IMR-90 (cell line): ENCODE results near the gene KRT36. TPM values are rescaled to one million over a fixed set of nuclear protein-coding genes. Genes with fewer than 3 reads are reported as not detected.

ENCODE experiments used
- ATAC-seq: fragments of 200-7000 bp; cut with Tn5 transposase; 2 replicates; pipeline ENCODE4 v1.9.1; 2020; ENCODE audit warnings: low read depth, mild to moderate bottlenecking, moderate library complexity
- BruUV-seq: library from RNA; stranded (reverse); fragments of 400-500 nt; replicated peaks from 2 replicates; lab custom pipeline; 2021; lab: Mats Ljungman, UMichigan
- CTCF ChIA-PET: fragments of 300-600 bp; formaldehyde crosslinking; extraction: SDS; loops from one replicate; lab custom pipeline; 2021; ENCODE audit warnings: antibody characterized with exemption; lab: Yijun Ruan, JAX
- POLR2A ChIA-PET: fragments of 300-600 bp; sonication (Branson Sonifier 250); formaldehyde crosslinking; loops from one replicate; lab custom pipeline; 2022; ENCODE audit warnings: antibody characterized with exemption; ENCODE audit not compliant: unreplicated experiment; lab: Charles Lee
- DNase-seq: peaks from one replicate; pipeline ENCODE4 v3.0.0; 2013
- H2AFZ ChIP-seq: replicated peaks from 2 replicates; pipeline ENCODE3; 2013; ENCODE audit warnings: low read length, mild to moderate bottlenecking; ENCODE audit not compliant: poor library complexity
- H2AK5ac ChIP-seq: 2 replicates; pipeline ENCODE4 v1.6.1; 2013; ENCODE audit warnings: low read depth, low read length, inconsistent platforms
- H2AK9ac ChIP-seq: replicated peaks from 2 replicates; pipeline ENCODE3; 2013; ENCODE audit warnings: mild to moderate bottlenecking, low read depth, low read length, moderate library complexity; ENCODE audit not compliant: poor library complexity
- H2BK120ac ChIP-seq: 2 replicates; pipeline ENCODE4 v1.6.1; 2013; ENCODE audit warnings: low read depth, low read length, inconsistent platforms
- H2BK15ac ChIP-seq: 3 replicates; pipeline ENCODE4 v1.6.1; 2013; ENCODE audit warnings: low read depth, low read length, inconsistent platforms
- H2BK20ac ChIP-seq: 2 replicates; pipeline ENCODE4 v1.6.1; 2013; ENCODE audit warnings: low read depth, mild to moderate bottlenecking, inconsistent platforms, low read length, moderate library complexity
- H2BK5ac ChIP-seq: 2 replicates; pipeline ENCODE4 v1.6.1; 2013; ENCODE audit warnings: mild to moderate bottlenecking, low read depth, low read length, inconsistent platforms; ENCODE audit not compliant: poor library complexity, severe bottlenecking
- H3K14ac ChIP-seq: replicated peaks from 2 replicates; pipeline ENCODE4 v1.6.1; 2013; ENCODE audit warnings: low read depth, low read length, inconsistent platforms
- H3K18ac ChIP-seq: 2 replicates; pipeline ENCODE4 v1.6.1; 2013; ENCODE audit warnings: low read depth, low read length, control low read depth
- H3K23ac ChIP-seq: 2 replicates; pipeline ENCODE4 v1.6.1; 2013; ENCODE audit warnings: low read depth, low read length, inconsistent platforms
- H3K27ac ChIP-seq: 2 replicates; pipeline ENCODE4 v1.5.1; 2013; ENCODE audit warnings: mild to moderate bottlenecking, control low read depth, low read length; ENCODE audit not compliant: insufficient read depth
- H3K27me3 ChIP-seq: 2 replicates; pipeline ENCODE4 v1.6.1; 2013; ENCODE audit warnings: low read length; ENCODE audit not compliant: control insufficient read depth, insufficient read depth
- H3K36me3 ChIP-seq: 2 replicates; pipeline ENCODE4 v1.6.1; 2013; ENCODE audit warnings: low read length, mixed read lengths; ENCODE audit not compliant: control insufficient read depth, insufficient read depth
- H3K4ac ChIP-seq: 2 replicates; pipeline ENCODE4 v1.6.1; 2013; ENCODE audit warnings: low read depth, low read length, inconsistent platforms
- H3K4me1 ChIP-seq: 2 replicates; pipeline ENCODE4 v1.6.1; 2013; ENCODE audit warnings: low read length, mixed read lengths; ENCODE audit not compliant: control insufficient read depth, insufficient read depth
- H3K4me2 ChIP-seq: 2 replicates; pipeline ENCODE4 v1.6.1; 2013; ENCODE audit warnings: low read depth, mild to moderate bottlenecking, control low read depth, low read length, moderate library complexity
- H3K4me3 ChIP-seq: 2 replicates; pipeline ENCODE4 v1.5.1; 2013; ENCODE audit warnings: low read depth, mild to moderate bottlenecking, control low read depth, low read length, moderate library complexity; ENCODE audit not compliant: insufficient read depth
- H3K56ac ChIP-seq: 2 replicates; pipeline ENCODE4 v1.6.1; 2013; ENCODE audit warnings: low read length, inconsistent platforms; ENCODE audit not compliant: insufficient read depth; ENCODE audit errors: extremely low read depth
- H3K79me1 ChIP-seq, 2 experiments: 2 replicates each; pipeline ENCODE4 v1.6.1; 2013; ENCODE audit warnings: low read length in 2 of 2, inconsistent platforms in 1 of 2, low read depth in 1 of 2
- H3K9ac ChIP-seq: 2 replicates; pipeline ENCODE4 v1.6.1; 2013; ENCODE audit warnings: low read depth, low read length, control low read depth
- H3K9me1 ChIP-seq: 2 replicates; pipeline ENCODE4 v1.6.1; 2013; ENCODE audit warnings: low read length, inconsistent platforms; ENCODE audit not compliant: insufficient read depth
- H3K9me3 ChIP-seq: 2 replicates; pipeline ENCODE4 v1.6.1; 2013; ENCODE audit warnings: low read length; ENCODE audit not compliant: control insufficient read depth, insufficient read depth
- H4K20me1 ChIP-seq: 2 replicates; pipeline ENCODE4 v1.6.1; 2013; ENCODE audit warnings: low read length, inconsistent platforms; ENCODE audit not compliant: insufficient read depth
- H4K5ac ChIP-seq: 2 replicates; pipeline ENCODE4 v1.6.1; 2013; ENCODE audit warnings: mild to moderate bottlenecking, low read depth, low read length, control low read depth
- H4K8ac ChIP-seq, 2 experiments: 2 replicates each; pipeline ENCODE4 v1.6.1; 2013; ENCODE audit warnings: low read depth in 2 of 2, low read length in 2 of 2, control low read depth in 1 of 2, inconsistent platforms in 1 of 2
- H4K91ac ChIP-seq: 2 replicates; pipeline ENCODE4 v1.6.1; 2013; ENCODE audit warnings: low read depth, low read length, inconsistent platforms; ENCODE audit not compliant: insufficient read depth
- CEBPB ChIP-seq: IDR thresholded peaks from 2 replicates; pipeline ENCODE4 v1.6.1; 2012; ENCODE audit warnings: low read depth, low read length, improper control_type of control experiment
- MAFK ChIP-seq: IDR thresholded peaks from 2 replicates; pipeline ENCODE4 v1.6.1; 2012; ENCODE audit warnings: low read depth, low read length, improper control_type of control experiment
- MAZ ChIP-seq: IDR thresholded peaks from 2 replicates; pipeline ENCODE4 v1.6.1; 2012; ENCODE audit warnings: low read depth, mild to moderate bottlenecking, low read length, improper control_type of control experiment, moderate library complexity, borderline replicate concordance
- MXI1 ChIP-seq: IDR thresholded peaks from 2 replicates; pipeline ENCODE4 v1.6.1; 2012; ENCODE audit warnings: low read depth, mild to moderate bottlenecking, low read length, moderate library complexity, borderline replicate concordance
- NFE2L2 ChIP-seq: fragments of 150-350 bp; IDR thresholded peaks from 2 replicates; pipeline ENCODE4 v1.6.1; 2016; ENCODE audit warnings: low read depth, mild to moderate bottlenecking, low read length
- RAD21 ChIP-seq: IDR thresholded peaks from 2 replicates; pipeline ENCODE4 v1.6.1; 2012; ENCODE audit warnings: low read length, improper control_type of control experiment
- RFX5 ChIP-seq: IDR thresholded peaks from 2 replicates; pipeline ENCODE4 v1.8.0; 2012; ENCODE audit warnings: low read depth, mild to moderate bottlenecking, low read length, moderate library complexity
- SMC3 ChIP-seq: fragments of 150-350 bp; IDR thresholded peaks from 2 replicates; pipeline ENCODE4 v1.6.1; 2016; ENCODE audit warnings: low read depth, mild to moderate bottlenecking, antibody characterized with exemption, low read length, moderate library complexity
- WGBS, 2 experiments: methylation state at CpG; one replicate each; pipeline versions ENCODE4 v1.1.5 to v1.1.7; 2013; ENCODE audit warnings: missing lambda C conversion rate in 2 of 2; ENCODE audit not compliant: insufficient read length in 1 of 2; ENCODE audit errors: extremely low coverage in 2 of 2; 5-methylcytosine and 5-hydroxymethylcytosine counted together
- dilution Hi-C: fragments of 300-500 bp; cut with HindIII; formaldehyde crosslinking; loops from one replicate; pipeline ENCODE4 v1.14.3; 2018; ENCODE audit warnings: low sequenced_read_pairs; ENCODE audit not compliant: unreplicated experiment
- in situ Hi-C: fragments of 300-500 bp; cut with MboI; formaldehyde crosslinking; loops from 3 replicates; pipeline ENCODE4 v1.14.3; 2019; ENCODE audit warnings: low sequenced_read_pairs, inconsistent platforms, mixed read lengths
- intact Hi-C: fragments of 100-400 bp; cut with micrococcal nuclease; formaldehyde crosslinking; loops from 2 replicates; pipeline ENCODE4 v1.10.0; 2022
- polyA plus RNA-seq, 3 experiments: library from polyadenylated mRNA; depleted of rRNA; stranded (reverse); fragments of >200 nt; gene quantifications; 2 replicates each; pipeline ENCODE4 v1.2.3, GENCODE V29; 2012; ENCODE audit warnings: low replicate concordance in 1 of 3
- total RNA-seq: library from RNA; depleted of rRNA; stranded (reverse); fragments of >200 nt; gene quantifications from 2 replicates; pipeline ENCODE4 v1.2.3, GENCODE V29; 2012
- TF ChIP-seq, protein P1 (sequence below): fragments of 150-350 bp; IDR thresholded peaks from 2 replicates; pipeline ENCODE4 v1.6.1; 2017; ENCODE audit warnings: mild to moderate bottlenecking, antibody characterized with exemption, low read length, low read depth

KRT36 gene
- total and polyA plus RNA-seq, 2 of the 4 experiments (the other 2 are of a cell fraction): not detected

DNA sequence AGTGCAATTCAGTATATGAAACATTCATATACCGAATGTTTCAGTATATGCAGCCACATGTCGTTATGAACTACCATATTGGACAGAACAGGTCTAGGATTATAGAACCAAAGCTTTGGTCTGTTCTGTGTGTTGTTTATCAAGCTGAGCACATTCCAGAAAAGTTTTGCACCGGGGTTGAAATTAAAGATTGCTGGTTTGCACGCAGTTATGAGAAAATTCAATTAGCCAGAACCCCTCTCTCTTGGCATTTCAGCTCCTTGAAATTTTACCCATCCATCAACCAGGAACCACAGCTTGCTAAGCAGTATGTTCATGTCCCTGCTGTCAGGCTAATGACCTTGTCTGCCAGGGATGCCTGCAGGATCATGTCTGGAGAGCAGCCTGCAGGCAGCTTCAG is 32.0 kb downstream of the KRT36 start:
- Histone ChIP-seq H3K23ac (no peak overlapping the region), H4K91ac (no peak overlapping the region), H3K18ac (no peak overlapping the region), H3K4ac (no peak overlapping the region), H3K14ac (no peak overlapping the region), H2AK5ac (no peak overlapping the region), H3K79me1 (no peaks in the 10 kb centered on the region), H4K20me1 (no peaks in the 10 kb centered on the region), H3K9me1 (no peaks in the 10 kb centered on the region), H3K4me3 (no peak overlapping the region), H3K27me3 (peaks cover 14% of the 10 kb centered on the region), H4K5ac (no peak overlapping the region), H2BK20ac (no peak overlapping the region), H3K27ac (no peak overlapping the region), H3K9ac (no peak overlapping the region), H4K8ac (no peak overlapping the region), H3K9me3 (peaks cover 3% of the 10 kb centered on the region; the same call in 1 of the 2 replicates), H3K36me3 (no peaks in the 10 kb centered on the region), H3K56ac (no peak overlapping the region), H3K4me2 (no peak overlapping the region), H3K4me1 (peaks cover 2% of the 10 kb centered on the region; the same call in 1 of the 2 replicates), H2BK5ac (no peak overlapping the region), H2AK9ac (no peak overlapping the region), H2AFZ (no peak overlapping the region), H2BK120ac (no peak overlapping the region), H2BK15ac (no peak overlapping the region)
- ATAC-seq: no peak
- WGBS, 2 experiments: no CpG with 5 or more reads among the region's 4 CpGs
- ChIA-PET POLR2A (no interaction called here), CTCF (no interaction called here)
- no peak for DNase-seq
- BruUV-seq: no TSS peak
- TF ChIP-seq NFE2L2 (no peak), MAZ (no peak), MXI1 (no peak), SMC3 (no peak), CEBPB (no peak), RFX5 (no peak), MAFK (no peak), RAD21 (no peak)
- TF ChIP-seq, protein P1, sequence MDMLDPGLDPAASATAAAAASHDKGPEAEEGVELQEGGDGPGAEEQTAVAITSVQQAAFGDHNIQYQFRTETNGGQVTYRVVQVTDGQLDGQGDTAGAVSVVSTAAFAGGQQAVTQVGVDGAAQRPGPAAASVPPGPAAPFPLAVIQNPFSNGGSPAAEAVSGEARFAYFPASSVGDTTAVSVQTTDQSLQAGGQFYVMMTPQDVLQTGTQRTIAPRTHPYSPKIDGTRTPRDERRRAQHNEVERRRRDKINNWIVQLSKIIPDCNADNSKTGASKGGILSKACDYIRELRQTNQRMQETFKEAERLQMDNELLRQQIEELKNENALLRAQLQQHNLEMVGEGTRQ: no peak
- dilution Hi-C loops (no loop called here), intact Hi-C loops (no loop called here), in situ Hi-C loops (no loop called here)
